ENCODE results near the gene SERP1. TPM values are rescaled to one million over a fixed set of nuclear protein-coding genes. Genes with fewer than 3 reads are reported as not detected.
"Not testable (repeated sequence)": the region's sequence is repeated elsewhere in the genome, so short reads cannot be mapped to it uniquely, and the experiment has no call there.

Gene SERP1
- total RNA-seq, 1 experiment from 2014 or later: 144 TPM

- no peak for DNase-seq (ENCODE audit: extremely low read depth, low read depth)
Observed at GRCh38 chr3:150540297-150540696, 6.0 kb downstream of the SERP1 start.

- no peak for DNase-seq (ENCODE audit: extremely low read depth, low read depth)
Observed at GRCh38 chr3:150538324-150539208, 7.7 kb downstream of the SERP1 start.

GRCh38 chr3:150535204-150535603, 11.1 kb downstream of the SERP1 start:
- DNase-seq (ENCODE audit: extremely low read depth, low read depth): no peak

GRCh38 chr3:150531775-150532174, 14.5 kb downstream of the SERP1 start:
- DNase-seq (ENCODE audit: extremely low read depth, low read depth): no peak

- DNase-seq (ENCODE audit: extremely low read depth, low read depth): no peak
Observed at GRCh38 chr3:150528354-150528797, 17.9 kb downstream of the SERP1 start.

- DNase-seq (ENCODE audit: extremely low read depth, low read depth): no peak
Observed at GRCh38 chr3:150527464-150528255, 18.6 kb downstream of the SERP1 start.

GRCh38 chr3:150523538-150523937, 22.8 kb downstream of the SERP1 start:
- no peak for DNase-seq (ENCODE audit: extremely low read depth, low read depth)

GRCh38 chr3:150521463-150521862, 24.8 kb downstream of the SERP1 start:
- DNase-seq (ENCODE audit: extremely low read depth, low read depth): no peak

GRCh38 chr3:150520408-150520807, 25.9 kb downstream of the SERP1 start:
- DNase-seq (ENCODE audit: extremely low read depth, low read depth): no peak

- DNase-seq (ENCODE audit: extremely low read depth, low read depth): no peak
Observed at GRCh38 chr3:150519026-150519425, 27.3 kb downstream of the SERP1 start.

- DNase-seq (ENCODE audit: extremely low read depth, low read depth): no peak
Observed at GRCh38 chr3:150515210-150515609, 31.1 kb downstream of the SERP1 start.

- DNase-seq (ENCODE audit: extremely low read depth, low read depth): no peak
Observed at GRCh38 chr3:150511122-150511821, 35.0 kb downstream of the SERP1 start.

GRCh38 chr3:150509780-150510179, 36.5 kb downstream of the SERP1 start:
- DNase-seq (ENCODE audit: extremely low read depth, low read depth): no peak

GRCh38 chr3:150508401-150508800, 37.9 kb downstream of the SERP1 start:
- no peak for DNase-seq (ENCODE audit: extremely low read depth, low read depth)

- DNase-seq (ENCODE audit: extremely low read depth, low read depth): no peak
Observed at GRCh38 chr3:150504483-150504882, 41.8 kb downstream of the SERP1 start.

- DNase-seq (ENCODE audit: extremely low read depth, low read depth): no peak
Observed at GRCh38 chr3:150503402-150504099, 42.7 kb downstream of the SERP1 start.

- DNase-seq (ENCODE audit: extremely low read depth, low read depth): not testable (repeated sequence)
Observed at GRCh38 chr3:150500960-150501359, 45.3 kb downstream of the SERP1 start.

- DNase-seq (ENCODE audit: extremely low read depth, low read depth): no peak
Observed at GRCh38 chr3:150497956-150498355, 48.3 kb downstream of the SERP1 start.

- DNase-seq (ENCODE audit: extremely low read depth, low read depth): peak; percentile 37
Observed at GRCh38 chr3:150495563-150496168, 50.6 kb downstream of the SERP1 start.

- DNase-seq (ENCODE audit: extremely low read depth, low read depth): no peak
Observed at GRCh38 chr3:150495149-150495548, 51.1 kb downstream of the SERP1 start.

Measured in NCI-H460 (cell line).